Measurements from ENCODE around the gene ZIM2. TPM values are rescaled to one million over a fixed set of nuclear protein-coding genes. Genes with fewer than 3 reads are reported as not detected.
"Not testable (repeated sequence)": the region's sequence is repeated elsewhere in the genome, so short reads cannot be mapped to it uniquely, and the experiment has no call there.

ZIM2 gene
- not detected for total RNA-seq

DNA sequence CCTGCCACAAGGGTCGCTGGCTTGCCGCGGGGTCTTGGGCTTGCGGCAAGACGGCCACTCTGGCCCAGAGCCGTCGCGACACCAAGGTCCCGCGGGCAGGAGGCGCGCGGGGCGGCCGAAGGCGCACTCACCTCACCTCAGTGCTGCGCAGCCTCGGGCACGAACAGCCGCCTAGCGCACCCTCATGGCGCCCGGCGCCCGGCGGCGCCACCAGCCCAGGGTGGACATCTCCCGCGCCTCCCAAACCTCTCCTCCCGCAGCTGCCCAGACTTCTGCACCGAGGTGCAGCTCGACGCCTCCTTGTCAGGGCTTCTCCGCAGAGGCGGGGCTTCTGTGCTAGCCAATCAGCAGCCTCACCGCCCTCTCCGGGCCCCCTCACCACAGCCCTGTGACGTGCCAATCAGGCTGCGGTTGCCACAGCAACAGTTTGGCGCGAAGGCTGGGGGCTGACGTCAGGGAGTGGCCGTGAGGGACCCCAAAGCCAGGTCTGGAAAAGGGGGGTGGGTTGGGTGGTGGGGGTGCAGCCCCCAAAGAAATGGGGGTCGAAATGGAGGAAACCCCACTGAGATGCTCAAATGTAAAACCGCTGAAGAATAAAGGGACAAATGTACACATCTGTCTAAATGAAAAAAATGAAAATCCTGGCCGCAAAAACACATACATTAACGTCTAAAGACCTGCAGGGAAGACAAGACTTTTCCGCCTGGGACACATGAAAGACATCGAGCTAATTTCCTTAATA is at the start of gene ZIM2, which contains the start of gene PEG3:
TSS of gene ZIM2 (minus strand) at position 276 of the 742 bp plus-strand sequence. CDS start 16,449 bp downstream, outside the sequence.
TSS of gene PEG3 (minus strand) at position 276 of the 742 bp plus-strand sequence. CDS start 16,071 bp downstream, outside the sequence.
- H3K4me3 Mint-ChIP-seq, result no peak within 1 kb of the TSS
- no peaks in the 10 kb centered on the region for H3K36me3 Mint-ChIP-seq (ENCODE audit: low read depth)
- ATAC-seq (replicated peaks), result no peak
- H3K27me3 Mint-ChIP-seq, result peaks cover 7% of the 10 kb centered on the region
- no peaks in the 10 kb centered on the region for H3K4me1 Mint-ChIP-seq
- H3K27ac Mint-ChIP-seq, result no peak within 1 kb of the TSS
- peaks cover 13% of the 10 kb centered on the region for H3K9me3 Mint-ChIP-seq

DNA sequence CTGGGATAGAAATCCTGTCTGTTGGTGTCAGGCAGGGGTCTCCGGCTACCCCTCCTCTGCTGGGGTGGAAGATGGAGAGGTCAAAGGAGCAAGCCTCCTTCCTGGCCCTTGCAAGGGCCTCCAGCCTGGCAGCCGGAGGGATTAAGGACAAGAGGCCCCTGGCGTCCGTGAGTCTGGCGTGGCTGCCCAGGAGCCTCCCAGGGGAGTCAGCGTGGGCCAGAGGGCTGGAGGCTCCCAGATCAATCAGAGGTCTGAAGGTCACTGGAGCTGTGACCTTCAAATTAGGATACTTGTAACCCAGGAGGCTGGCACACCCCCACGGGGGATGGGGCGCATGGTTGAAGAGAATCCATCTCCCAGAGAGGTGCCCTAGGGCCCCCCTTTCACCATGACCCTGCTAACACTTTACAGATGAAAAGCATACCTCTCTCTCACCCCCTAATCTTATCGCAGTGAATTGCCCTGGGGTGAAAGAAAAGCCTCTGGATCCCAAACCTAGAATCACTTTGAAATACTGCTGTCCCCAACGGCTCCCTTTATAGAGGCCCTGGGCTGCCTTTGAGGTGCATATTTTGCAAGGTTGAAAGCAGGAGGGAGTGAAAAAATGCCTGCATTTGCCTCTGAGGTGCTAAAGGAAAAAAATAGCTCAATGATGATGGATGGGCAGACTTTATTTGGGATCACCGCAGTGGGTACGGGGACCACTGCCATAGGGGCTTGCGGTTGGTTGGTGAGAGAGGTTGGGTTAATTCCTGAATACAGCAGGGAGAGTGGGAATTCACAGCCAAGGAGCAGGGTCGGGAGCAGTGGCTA is 44.9 kb upstream of the ZIM2 start:
- ATAC-seq (replicated peaks), result no peak
- H3K4me1 Mint-ChIP-seq, result no peaks in the 10 kb centered on the region
- peaks cover 32% of the 10 kb centered on the region for H3K9me3 Mint-ChIP-seq
- H3K4me3 Mint-ChIP-seq, result no peak overlapping the region
- H3K27me3 Mint-ChIP-seq, result peaks cover 1% of the 10 kb centered on the region
- no peaks in the 10 kb centered on the region for H3K36me3 Mint-ChIP-seq (ENCODE audit: low read depth)
- no peak overlapping the region for H3K27ac Mint-ChIP-seq

DNA sequence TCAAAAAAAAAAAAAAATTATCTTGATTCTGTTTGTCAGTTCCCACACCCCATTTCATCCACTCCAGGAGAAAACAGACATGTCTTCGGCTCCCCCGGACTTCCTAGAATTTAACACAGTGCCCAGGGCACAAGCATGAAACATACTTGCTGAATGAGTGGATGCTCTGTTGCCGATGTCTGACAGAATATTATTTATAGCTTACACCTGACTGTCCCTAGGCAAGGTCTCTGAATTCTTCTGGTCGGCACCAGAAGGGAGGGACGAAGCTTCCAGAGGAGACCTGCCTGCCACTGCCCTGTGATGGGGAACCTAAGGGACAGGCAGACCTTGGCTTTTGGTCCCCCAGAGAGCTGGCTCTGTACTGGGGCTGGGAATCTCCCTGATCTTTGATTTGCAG is 43.9 kb upstream of the ZIM2 start:
- no peak overlapping the region for H3K4me3 Mint-ChIP-seq
- no peaks in the 10 kb centered on the region for H3K4me1 Mint-ChIP-seq
- no peaks in the 10 kb centered on the region for H3K36me3 Mint-ChIP-seq (ENCODE audit: low read depth)
- H3K27me3 Mint-ChIP-seq, result no peaks in the 10 kb centered on the region
- H3K27ac Mint-ChIP-seq, result no peak overlapping the region
- ATAC-seq (replicated peaks), result no peak
- peaks cover 33% of the 10 kb centered on the region for H3K9me3 Mint-ChIP-seq

DNA sequence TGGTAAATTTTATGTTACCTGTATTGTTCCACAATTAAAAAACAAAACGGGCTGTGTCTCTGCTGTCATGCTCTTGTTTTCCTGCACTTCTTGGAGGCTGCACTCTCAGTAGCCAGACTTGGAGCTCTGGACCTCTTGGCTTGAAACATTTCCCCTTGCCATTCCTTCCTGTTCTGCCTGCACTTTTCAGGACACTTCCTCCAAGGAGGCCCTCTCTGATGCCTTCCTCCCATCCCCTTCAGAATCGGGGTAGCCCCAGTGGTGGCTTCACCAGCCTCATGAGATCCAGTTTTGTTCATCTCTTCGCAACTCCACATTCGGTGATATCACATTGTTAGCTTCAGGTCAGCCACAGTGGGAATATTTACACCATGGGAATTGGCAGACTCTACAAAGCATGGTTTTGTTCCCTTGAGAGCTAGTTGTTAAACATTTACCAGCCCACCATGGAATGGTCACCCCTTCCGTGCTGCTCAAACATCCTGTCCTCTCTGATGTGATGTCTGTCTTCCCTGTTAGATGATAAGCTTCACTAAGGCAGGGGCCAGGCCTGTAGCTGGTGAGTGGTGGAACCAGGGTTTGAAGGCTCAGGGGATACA is 40.2 kb upstream of the ZIM2 start:
- H3K27ac Mint-ChIP-seq, result no peak overlapping the region
- H3K9me3 Mint-ChIP-seq, result peaks cover 22% of the 10 kb centered on the region
- ATAC-seq (replicated peaks), result no peak

DNA sequence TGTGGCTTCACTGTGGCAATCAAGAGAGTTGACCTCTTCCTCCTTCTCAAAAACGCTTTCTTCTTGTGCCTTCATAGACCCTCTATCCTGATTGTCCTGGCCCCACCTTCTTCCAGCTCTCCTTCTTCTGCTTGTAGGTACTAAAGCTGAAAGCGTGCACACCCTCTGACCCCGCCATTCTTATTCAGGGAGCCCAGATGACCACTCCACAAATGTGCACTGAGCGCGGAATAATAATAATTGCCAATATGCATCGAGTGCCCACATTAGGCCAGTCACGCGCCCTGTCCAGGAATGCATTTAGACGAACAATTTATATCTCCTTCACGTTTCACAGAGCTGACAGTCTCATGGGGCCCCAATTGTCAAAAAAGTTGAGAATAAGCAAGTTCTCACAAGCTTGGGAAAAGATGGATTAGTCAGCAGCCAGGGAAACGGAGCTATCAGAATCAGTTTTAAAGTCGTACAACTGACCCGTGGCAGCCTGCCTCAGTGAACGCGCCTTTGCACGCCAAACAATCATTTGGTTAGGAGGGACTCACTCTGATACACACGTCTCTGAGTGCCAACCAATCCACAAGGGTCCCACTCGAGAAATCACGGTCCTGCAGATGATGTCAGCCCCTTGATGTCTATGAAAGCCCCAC is 36.7 kb upstream of the ZIM2 start:
- Mint-ChIP-seq H3K36me3 (ENCODE audit: low read depth) (no peaks in the 10 kb centered on the region), H3K9me3 (peaks cover 32% of the 10 kb centered on the region), H3K4me3 (no peak overlapping the region), H3K27me3 (no peaks in the 10 kb centered on the region), H3K4me1 (no peaks in the 10 kb centered on the region), H3K27ac (no peak overlapping the region)
- no peak for ATAC-seq (replicated peaks)

More for the DNA sequence above, 40.2 kb upstream of the ZIM2 start:
- H3K4me3 Mint-ChIP-seq, result no peak overlapping the region
- H3K4me1 Mint-ChIP-seq, result no peaks in the 10 kb centered on the region
- no peaks in the 10 kb centered on the region for H3K36me3 Mint-ChIP-seq (ENCODE audit: low read depth)
- no peaks in the 10 kb centered on the region for H3K27me3 Mint-ChIP-seq

DNA sequence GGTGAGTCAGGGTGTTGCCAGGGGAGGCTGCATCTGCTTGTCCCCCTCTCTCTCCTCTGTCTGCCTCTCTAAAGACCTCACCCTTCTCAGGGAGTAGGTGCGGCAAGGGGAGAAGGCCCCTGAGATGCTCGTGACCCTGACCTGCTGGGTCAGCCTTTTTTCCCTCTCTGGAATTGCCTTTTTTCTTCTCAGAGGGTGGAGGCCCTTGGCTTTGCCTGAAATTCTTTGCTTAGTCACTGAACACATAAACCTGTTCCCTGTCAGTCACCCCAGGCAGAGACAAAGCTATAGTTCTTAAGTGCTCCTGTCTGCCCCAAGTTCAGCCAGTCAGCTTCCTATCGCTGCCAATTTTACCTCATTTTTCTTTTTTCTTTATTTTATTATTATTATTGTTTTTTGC is 35.2 kb upstream of the ZIM2 start:
- ATAC-seq (replicated peaks), result no peak
- Mint-ChIP-seq H3K4me3 (no peak overlapping the region), H3K4me1 (no peaks in the 10 kb centered on the region), H3K27ac (no peak overlapping the region), H3K36me3 (ENCODE audit: low read depth) (no peaks in the 10 kb centered on the region), H3K27me3 (no peaks in the 10 kb centered on the region), H3K9me3 (peaks cover 29% of the 10 kb centered on the region)

DNA sequence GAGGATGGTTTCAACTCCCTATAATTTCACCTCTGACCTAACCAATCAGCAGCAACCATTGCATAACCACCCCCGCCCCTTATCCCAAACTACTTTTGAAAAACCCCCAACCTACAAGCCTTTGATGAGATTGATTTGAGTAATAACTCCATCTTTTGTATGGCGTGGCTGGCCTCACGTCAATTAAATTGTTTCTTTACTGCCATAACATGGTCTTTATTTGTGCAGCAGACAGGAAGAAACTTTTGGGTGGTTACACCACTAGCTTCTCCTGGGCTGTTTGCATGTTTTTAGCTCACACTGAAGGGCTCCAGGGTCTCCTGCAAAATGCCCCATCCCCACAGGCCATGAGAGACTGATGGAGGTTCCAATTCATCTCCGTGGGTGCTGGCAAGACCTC is 34.0 kb upstream of the ZIM2 start:
- no peak for ATAC-seq (replicated peaks)
- H3K9me3 Mint-ChIP-seq, result peaks cover 29% of the 10 kb centered on the region

DNA sequence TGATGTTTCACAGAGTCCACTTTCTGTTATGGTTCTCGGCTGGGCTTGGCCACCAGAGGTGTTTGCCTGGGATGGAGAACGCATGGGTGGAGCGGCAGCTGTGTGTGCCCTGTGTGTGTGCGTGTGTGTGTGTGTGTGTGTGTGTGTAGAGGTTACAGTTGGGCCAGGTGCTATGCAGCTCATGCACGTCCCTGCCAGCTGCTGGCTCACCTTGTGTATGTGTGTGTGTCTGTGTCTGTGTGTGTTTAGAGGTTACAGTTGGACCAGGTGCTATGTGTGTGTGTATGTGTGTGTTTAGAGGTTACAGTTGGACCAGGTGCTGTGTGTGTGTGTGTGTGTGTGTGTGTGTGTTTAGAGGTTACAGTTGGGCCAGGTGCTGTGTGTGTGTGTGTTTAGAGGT is 33.0 kb upstream of the ZIM2 start:
- Mint-ChIP-seq H3K4me1 (no peaks in the 10 kb centered on the region), H3K27me3 (no peaks in the 10 kb centered on the region), H3K4me3 (no peak overlapping the region), H3K36me3 (ENCODE audit: low read depth) (no peaks in the 10 kb centered on the region), H3K9me3 (peaks cover 33% of the 10 kb centered on the region), H3K27ac (no peak overlapping the region)
- ATAC-seq (replicated peaks), result no peak

More for the DNA sequence above, 34.0 kb upstream of the ZIM2 start:
- no peak overlapping the region for H3K4me3 Mint-ChIP-seq
- H3K4me1 Mint-ChIP-seq, result no peaks in the 10 kb centered on the region
- no peak overlapping the region for H3K27ac Mint-ChIP-seq
- H3K36me3 Mint-ChIP-seq (ENCODE audit: low read depth), result no peaks in the 10 kb centered on the region
- no peaks in the 10 kb centered on the region for H3K27me3 Mint-ChIP-seq

DNA sequence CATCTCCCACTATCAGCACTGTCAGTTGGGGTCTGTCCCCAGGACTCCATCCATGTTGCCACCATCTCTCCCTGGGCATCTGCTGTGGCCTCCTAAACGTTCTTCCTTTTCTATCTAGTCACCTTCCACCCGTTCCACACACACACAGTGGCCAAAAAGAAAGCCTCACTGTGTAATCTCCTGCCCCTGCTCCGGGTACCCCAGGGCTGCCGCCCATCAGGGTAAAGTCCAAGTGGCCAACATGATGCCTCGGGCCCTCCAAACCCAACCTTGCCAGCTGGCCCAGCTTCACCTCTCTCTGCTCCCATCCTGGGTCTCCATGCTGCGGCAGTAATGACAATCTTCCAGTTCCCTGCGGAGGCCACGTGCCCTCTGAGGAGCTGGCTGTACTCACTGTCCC is 29.4 kb upstream of the ZIM2 start:
- Mint-ChIP-seq H3K4me3 (no peak overlapping the region), H3K36me3 (ENCODE audit: low read depth) (no peaks in the 10 kb centered on the region), H3K9me3 (peaks cover 30% of the 10 kb centered on the region), H3K27me3 (no peaks in the 10 kb centered on the region), H3K4me1 (no peaks in the 10 kb centered on the region), H3K27ac (no peak overlapping the region)
- ATAC-seq (replicated peaks), result no peak

DNA sequence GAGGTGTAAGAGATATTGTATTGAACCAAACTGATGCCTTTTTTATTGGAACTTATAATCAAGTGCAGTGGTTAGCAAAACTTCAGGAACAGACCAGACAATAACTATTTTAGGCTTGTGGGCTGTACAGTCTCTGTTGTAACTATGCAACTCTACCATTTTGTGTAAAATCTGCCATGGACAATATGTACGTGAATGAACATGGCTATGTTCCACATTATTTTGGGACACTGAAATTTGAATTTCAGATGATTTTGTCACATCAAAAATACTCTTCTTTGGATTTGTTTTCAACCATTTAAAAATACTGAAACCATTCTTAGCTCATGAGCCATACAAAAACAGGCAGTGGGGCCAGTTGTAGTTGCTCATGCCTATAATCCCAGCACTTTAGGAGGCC is 27.9 kb upstream of the ZIM2 start:
- no peak for ATAC-seq (replicated peaks)
- H3K4me1 Mint-ChIP-seq, result no peaks in the 10 kb centered on the region
- peaks cover 28% of the 10 kb centered on the region for H3K9me3 Mint-ChIP-seq
- H3K27me3 Mint-ChIP-seq, result no peaks in the 10 kb centered on the region
- no peak overlapping the region for H3K4me3 Mint-ChIP-seq
- no peaks in the 10 kb centered on the region for H3K36me3 Mint-ChIP-seq (ENCODE audit: low read depth)
- no peak overlapping the region for H3K27ac Mint-ChIP-seq

DNA sequence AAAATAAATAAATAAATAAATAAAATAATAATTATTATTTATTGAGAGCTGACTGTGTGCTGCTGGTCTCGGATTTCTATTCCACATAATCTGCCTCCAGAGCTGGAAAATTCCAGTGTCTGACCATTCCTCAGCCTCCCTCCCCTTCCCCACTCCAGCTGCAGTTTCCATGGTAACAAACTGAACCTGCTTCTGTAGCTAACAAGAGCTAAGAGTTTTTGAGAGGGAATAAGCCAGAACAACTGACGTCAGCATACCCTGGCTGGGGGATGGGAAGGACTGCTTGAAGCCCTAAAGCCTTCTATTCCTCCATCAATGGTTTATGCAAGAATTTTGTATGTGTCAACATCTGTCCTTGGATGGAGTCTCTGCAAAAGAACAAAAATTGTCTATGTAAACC is 26.0 kb upstream of the ZIM2 start:
- Mint-ChIP-seq H3K9me3 (peaks cover 23% of the 10 kb centered on the region), H3K4me3 (no peak overlapping the region), H3K36me3 (ENCODE audit: low read depth) (no peaks in the 10 kb centered on the region), H3K27ac (no peak overlapping the region), H3K27me3 (no peaks in the 10 kb centered on the region), H3K4me1 (no peaks in the 10 kb centered on the region)
- ATAC-seq (replicated peaks), result no peak

DNA sequence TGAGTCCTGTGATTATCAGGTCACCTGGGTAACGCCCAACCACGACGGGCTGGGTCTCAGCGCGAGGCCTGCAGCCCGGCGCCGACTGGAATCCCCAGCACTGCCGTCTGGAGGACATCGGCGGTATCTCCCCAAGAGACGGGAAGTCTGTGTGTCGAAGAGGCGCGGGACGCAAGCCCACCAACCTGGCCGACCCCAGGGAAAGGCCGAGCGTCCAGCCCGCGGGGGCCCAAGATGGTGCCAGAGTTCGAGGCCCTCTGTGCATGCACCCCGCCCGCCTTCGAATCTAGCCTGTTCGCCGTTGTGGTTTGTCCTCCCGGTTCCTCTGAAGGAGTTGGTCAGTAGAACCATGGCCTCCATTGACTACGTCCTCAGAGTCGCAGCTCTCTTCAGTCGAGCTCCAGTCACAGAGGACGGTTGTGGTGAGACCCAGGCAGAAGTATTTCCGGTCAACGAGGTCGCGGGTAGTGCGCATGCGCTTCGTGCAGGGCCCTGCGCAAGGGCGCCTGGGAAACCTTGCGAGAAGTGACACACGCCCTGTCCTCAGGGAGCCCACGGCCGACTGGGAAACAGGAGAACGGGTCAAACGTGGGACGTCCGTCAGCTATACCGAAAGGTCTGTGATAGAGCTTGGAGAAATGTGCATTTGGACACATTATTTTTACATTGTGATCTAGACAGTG is 24.1 kb upstream of the ZIM2 start:
- no peak for ATAC-seq (replicated peaks)
- no peaks in the 10 kb centered on the region for H3K4me1 Mint-ChIP-seq
- H3K9me3 Mint-ChIP-seq, result peaks cover 16% of the 10 kb centered on the region
- H3K27ac Mint-ChIP-seq, result no peak overlapping the region
- H3K27me3 Mint-ChIP-seq, result no peaks in the 10 kb centered on the region
- no peaks in the 10 kb centered on the region for H3K36me3 Mint-ChIP-seq (ENCODE audit: low read depth)
- no peak overlapping the region for H3K4me3 Mint-ChIP-seq

DNA sequence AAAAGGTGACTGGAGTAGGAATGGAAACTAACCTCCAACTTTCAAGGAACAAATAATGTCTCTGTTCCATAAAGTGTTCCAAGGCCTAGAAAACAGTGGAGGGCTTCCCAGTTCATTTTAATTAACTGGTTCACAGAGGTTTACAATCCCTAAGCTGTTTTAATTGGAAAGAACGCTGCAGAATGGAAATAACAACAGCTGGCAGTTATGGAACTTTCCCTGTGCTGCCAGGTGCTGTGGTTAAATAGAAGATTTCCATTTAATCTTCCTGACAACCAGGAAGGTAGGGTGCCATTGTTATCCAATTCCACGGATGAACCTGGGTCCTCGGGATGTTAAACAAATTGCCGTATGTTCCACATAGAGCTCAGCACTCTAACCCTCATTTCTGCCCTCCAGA is 22.2 kb upstream of the ZIM2 start:
- ATAC-seq (replicated peaks), result no peak
- Mint-ChIP-seq H3K27ac (no peak overlapping the region), H3K4me3 (no peak overlapping the region), H3K36me3 (ENCODE audit: low read depth) (no peaks in the 10 kb centered on the region), H3K4me1 (no peaks in the 10 kb centered on the region), H3K27me3 (no peaks in the 10 kb centered on the region), H3K9me3 (peaks cover 15% of the 10 kb centered on the region)

DNA sequence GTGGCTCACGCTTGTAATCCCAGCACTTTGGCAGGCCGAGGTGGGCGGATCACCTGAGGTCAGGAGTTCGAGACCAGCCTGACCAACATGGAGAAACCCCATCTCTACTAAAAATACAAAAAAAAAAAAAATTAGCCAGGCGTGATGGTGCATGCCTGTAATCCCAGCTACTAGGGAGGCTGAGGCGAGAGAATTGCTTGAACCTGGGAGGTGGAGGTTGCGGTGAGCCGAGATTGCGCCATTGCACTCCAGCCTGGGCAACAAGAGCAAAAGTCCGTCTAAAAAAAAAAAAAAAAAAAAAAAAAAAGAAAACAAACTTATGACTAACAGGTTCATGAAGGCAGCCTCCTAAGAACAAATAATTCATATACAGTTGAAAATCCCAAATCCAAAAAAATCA is 19.9 kb upstream of the ZIM2 start:
- not testable (repeated sequence) for H3K4me3 Mint-ChIP-seq; H3K36me3 Mint-ChIP-seq (ENCODE audit: low read depth); ATAC-seq (replicated peaks); H3K27me3 Mint-ChIP-seq; H3K4me1 Mint-ChIP-seq; H3K27ac Mint-ChIP-seq
- peaks cover 16% of the 10 kb centered on the region for H3K9me3 Mint-ChIP-seq
